HepG2 (cell line): ENCODE measurements around the gene TMEM132D.

ENCODE experiments used
- ARNT ChIP-seq: fragments of 450-650 bp; IDR thresholded peaks from 2 replicates; pipeline ENCODE4 v1.6.1; 2017
- JUN ChIP-seq: sonication (generic); formaldehyde crosslinking; IDR thresholded peaks from 2 replicates; pipeline ENCODE4 v1.4.0; 2020; ENCODE audit warnings: mild to moderate bottlenecking, missing genetic modification reagents
- NCOA1 ChIP-seq: sonication (generic); formaldehyde crosslinking; IDR thresholded peaks from 2 replicates; pipeline ENCODE4 v1.9.0; 2021; ENCODE audit warnings: missing genetic modification reagents
- NRL ChIP-seq: sonication (generic); formaldehyde crosslinking; IDR thresholded peaks from 2 replicates; pipeline ENCODE4 v1.5.0; 2020; ENCODE audit warnings: missing genetic modification reagents, mild to moderate bottlenecking, moderate library complexity, borderline replicate concordance
- SMARCC2 ChIP-seq: fragments of 450-650 bp; IDR thresholded peaks from 2 replicates; pipeline ENCODE4 v1.6.1; 2017; ENCODE audit warnings: antibody characterized with exemption, mild to moderate bottlenecking
- USF2 ChIP-seq, 2 experiments: sonication (generic) in 1 of 2; formaldehyde crosslinking in 1 of 2; IDR thresholded peaks; 2 replicates each; pipeline versions ENCODE4 v1.5.1 to v1.6.1; 2011 to 2020; ENCODE audit warnings: borderline replicate concordance in 1 of 2, low read depth in 1 of 2, low read length in 1 of 2, mild to moderate bottlenecking in 1 of 2, missing genetic modification reagents in 1 of 2, moderate library complexity in 1 of 2
- XBP1 ChIP-seq: sonication (generic); formaldehyde crosslinking; IDR thresholded peaks from 2 replicates; pipeline ENCODE4 v1.5.0; 2020; ENCODE audit warnings: missing genetic modification reagents
- ZKSCAN8 ChIP-seq: IDR thresholded peaks from 2 replicates; pipeline ENCODE4 v1.6.1; 2016; ENCODE audit warnings: borderline replicate concordance, missing genetic modification reagents, missing compliant biosample characterization
- ZNF3 ChIP-seq: IDR thresholded peaks from 2 replicates; pipeline ENCODE4 v1.7.0; 2017; ENCODE audit warnings: inconsistent platforms
- ZNF850 ChIP-seq: sonication (generic); formaldehyde crosslinking; conservative IDR thresholded peaks from 2 replicates; pipeline ENCODE4 v1.9.0; 2021; ENCODE audit warnings: mild to moderate bottlenecking, missing genetic modification reagents
- ZSCAN9 ChIP-seq: IDR thresholded peaks from 2 replicates; pipeline ENCODE4 v1.6.1; 2016; ENCODE audit warnings: borderline replicate concordance

DNA sequence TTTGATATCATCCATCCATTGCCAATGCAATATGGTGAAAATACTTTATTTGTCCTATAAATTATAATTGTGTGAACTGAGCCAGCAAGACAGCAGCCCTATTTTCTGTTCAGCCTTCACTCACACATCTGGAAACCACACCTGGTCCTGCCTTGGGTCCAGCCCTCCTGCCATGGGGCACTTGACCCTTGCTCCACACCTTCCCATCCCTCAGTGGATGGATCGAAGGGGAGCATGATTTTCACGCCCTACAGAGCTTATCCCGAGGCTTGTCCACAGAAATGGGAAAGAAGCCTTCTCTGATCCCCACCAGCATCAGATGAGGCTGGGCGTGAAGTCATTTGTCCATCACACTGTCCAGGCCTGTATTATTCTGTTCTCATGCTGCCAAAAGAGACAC, 10.1 kb downstream of the TMEM132D start:
- TF ChIP-seq ZSCAN9 (CRISPR knock-in tag): no peak
- TF ChIP-seq NRL (CRISPR knock-in tag): no peak
- TF ChIP-seq USF2 (IDR thresholded peaks at IDR 0.05; ENCODE audit: low read depth, low read length): no peak
- TF ChIP-seq USF2 (CRISPR knock-in tag; IDR thresholded peaks at IDR 0.05; ENCODE audit: borderline replicate concordance): no peak
- no peak for TF ChIP-seq JUN
- TF ChIP-seq ARNT: no peak
- TF ChIP-seq ZNF850 (CRISPR knock-in tag): no peak
- no peak for TF ChIP-seq NCOA1 (CRISPR knock-in tag)
- TF ChIP-seq ZKSCAN8 (CRISPR knock-in tag): no peak
- no peak for TF ChIP-seq ZNF3 (CRISPR knock-in tag)
- TF ChIP-seq XBP1 (CRISPR knock-in tag): no peak
- no peak for TF ChIP-seq SMARCC2
